Measurements from ENCODE around the gene SRC.

SRC gene

DNA sequence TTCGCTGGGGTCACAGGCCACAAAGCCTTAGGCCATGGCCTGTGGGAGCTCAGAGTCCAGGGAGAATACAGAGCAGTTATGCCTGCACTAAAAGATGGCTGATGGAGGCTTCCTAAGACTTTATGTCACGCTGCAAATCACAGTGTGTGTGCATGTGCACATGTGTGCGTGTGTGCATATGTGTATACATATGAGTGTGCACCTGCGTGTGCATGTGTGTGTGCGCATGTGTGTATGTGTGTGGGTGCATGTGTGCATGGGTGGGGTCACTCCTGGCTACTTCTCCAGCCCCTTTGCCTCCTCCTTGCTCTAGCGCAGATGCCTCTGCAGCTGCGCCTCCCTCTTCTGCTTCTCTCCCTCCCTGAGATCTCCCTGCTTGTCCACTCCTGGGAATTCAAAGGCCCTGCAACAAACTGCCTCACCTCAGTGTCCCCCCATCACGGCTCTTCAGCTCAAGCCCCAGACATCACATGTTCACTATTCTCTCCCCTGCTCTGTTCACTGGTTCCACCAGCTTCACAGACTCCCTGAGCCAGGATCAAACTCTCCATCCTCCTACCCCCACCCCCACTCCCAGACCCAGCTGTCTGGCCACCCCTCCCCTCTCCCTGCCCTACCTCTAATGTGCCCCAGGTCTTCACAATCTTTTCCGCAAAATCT is 90.7 kb downstream of the SRC start:
- DNase-seq = no peak

DNA sequence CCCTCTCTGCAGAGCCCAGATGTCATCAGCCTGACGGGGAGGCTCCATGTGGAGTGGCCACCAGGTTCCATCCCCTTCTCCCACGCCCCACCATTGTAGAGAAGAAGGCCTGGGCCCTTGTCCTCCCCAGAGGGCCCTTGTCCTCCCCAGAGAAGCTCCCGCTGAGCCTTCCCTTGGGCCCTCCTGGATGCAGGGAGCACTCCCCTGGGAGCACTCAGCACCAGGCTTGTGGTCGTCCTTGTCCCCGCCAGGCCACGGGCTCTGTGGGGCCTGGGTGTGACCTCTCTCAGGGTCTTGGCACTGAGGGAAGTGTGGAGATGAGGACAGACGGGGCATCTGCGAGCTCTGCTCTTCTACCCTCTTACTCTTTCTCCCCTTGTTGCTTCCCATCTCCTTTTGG is 91.7 kb downstream of the SRC start:
- no peak for DNase-seq

DNA sequence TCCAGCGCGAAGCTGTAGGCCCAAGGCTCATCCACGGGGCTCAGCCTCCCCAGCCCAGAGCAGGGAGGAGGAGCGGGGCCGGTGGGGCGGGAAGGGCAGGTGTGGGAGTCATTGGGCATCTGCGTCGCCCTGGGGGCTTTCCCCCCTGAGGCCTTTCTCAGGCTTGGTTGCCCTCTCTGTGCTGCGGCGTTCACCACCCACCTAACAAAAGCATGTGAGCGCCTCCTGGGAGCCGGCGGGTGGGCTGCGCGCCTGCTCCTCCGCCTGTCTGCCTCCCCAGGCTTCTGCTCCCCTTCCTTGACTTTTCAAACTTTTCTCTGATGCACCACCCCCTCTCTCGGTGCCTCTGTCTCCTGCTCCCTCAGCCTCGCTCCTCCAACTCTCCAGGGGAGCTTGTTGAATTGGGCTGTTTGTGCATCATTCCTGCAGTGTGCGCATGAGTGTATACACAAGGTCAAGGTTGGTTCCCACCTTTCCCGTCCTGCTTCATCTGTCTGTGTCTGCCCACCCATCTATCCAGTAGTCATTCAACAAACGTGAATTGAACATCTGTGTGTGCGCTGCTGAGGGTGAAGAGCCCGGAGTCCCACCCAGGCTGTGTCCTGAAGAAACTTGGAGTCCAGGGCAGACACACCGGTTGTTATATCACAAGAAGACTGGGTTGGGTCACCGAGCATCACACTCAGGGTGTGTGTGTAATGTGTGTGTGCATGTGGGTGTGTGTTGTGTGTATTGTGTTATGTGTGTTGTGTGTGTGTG is 92.7 kb downstream of the SRC start:
- DNase-seq = no peak

DNA sequence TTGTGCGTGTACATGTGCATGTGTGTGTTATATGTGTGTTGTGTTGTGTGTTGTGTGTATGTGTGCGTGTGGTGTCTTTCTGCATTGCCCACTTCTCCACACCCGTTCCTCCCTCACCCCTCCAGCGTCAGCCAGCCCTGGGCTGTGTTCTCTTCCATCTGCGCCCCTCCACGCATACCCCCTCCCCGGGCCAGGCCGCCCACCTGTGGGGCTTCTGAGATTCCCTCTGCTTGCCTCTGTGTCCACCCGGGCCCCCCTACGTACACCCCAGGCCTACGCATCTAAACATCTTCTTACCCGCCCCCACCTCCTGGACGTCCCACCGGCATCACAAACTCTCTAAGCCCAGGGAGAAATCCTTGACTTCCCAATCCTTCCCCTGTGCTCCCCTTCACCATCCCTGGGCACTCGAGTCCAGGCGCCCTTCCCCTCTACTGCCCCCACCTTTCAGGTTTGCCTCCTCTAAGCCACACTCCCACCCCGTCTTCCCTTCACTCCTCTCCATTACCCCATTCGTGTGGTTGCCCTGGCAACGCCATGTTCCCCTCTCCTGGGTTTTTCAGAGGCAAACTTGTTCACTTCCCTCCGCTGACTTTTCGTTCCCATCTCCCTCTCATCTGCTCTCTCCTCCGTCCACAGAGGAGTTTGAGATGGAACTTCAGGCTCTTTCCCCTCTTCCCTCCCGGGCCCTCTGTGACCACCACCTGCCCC is 93.4 kb downstream of the SRC start:
- DNase-seq = no peak

DNA sequence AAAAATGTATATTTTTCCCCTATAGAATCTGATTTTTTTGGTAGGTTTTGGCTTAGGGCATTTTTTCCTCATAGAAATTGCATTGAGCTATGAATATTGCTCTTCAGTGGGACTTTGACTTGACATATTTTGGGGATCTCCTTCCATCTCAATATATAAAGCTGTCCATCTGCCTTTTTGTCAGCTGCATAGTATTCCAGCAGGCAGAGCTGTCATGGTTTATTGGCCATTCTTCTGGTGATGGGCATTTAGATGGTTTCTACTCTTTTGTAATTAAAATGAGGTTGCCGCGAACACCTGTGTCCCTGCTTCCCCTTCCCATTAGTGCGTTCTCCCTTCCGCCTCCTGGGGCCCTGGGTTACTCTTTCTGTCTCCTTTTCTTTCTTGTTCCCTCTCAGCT is 95.1 kb downstream of the SRC start:
- DNase-seq = no peak

DNA sequence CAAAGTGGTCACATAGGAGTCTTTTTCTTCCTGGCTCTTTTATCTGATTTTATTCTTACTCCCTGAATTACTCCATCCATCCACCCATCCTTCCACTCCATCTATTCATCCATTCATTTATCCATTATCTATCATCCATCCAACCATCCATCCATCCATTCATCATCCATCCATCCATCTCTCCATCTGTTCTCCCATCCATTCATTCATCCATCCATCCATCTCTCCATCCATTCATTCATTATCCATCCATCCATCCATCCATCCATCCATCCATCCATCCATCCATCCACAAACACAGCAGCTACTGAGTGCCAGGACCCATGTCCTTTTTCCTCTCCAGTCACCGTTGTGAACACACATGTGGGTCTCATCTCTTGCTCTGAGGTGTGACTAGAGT is 96.6 kb downstream of the SRC start:
- DNase-seq = no peak

DNA sequence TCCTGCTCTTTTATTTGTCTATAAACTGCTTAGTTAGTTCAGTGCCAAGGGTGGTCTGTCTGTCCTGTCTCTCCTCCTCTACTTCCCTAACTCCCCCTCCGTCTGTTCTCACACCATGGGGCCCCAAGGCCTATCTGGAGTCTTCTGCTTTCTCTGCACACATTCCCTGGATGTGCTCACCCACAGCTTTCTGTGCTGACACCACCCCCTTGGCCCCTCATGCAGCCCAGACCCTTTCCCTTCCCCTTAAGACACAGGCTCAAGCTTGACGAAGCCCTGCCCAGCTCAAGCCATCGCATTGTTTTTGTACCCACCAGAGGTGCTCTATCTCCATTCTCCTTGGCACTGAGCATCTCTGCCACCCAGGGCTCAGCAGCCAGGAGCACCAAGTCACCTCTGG is 97.0 kb downstream of the SRC start:
- DNase-seq = no peak

DNA sequence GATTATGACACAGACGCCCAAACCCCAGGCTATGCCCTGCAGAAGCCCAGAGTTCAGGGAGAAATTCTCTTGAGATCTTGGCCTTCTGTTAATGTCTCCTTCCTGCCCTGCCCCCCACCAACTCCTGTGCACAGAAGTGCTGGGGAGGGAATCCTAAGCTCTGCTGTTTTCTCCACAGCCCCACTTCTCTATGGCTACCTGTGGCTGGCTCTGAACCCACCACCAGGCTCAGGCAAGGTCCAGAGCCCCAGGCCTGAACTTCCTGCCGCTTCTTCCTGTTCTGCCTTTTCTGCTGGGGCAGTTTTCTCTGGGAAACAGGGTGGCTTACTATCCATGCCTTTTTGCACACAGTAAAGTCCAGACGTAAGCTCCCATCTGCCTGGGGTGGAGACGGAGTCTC is 97.7 kb downstream of the SRC start:
- no peak for DNase-seq

DNA sequence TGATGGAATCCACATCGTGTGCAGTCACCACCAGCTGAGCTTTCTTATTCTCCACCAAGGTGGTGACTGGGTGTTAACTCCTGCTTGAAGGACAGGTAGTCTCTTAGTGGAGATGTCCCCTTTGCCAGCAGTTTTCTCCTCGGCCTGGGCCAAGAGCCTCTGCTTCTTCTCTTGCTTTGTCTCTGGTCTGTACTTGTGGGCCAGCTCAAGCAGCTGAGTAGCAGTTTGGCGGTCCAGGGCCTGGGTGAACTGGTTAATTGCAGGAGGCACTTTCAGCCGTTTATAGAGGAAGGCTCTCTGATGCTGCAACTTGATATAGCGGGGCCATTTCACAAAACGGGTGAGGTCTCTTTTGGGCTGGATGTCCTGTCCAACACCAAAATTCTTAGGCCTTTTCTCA is 99.1 kb downstream of the SRC start:
- no peak for DNase-seq

DNA sequence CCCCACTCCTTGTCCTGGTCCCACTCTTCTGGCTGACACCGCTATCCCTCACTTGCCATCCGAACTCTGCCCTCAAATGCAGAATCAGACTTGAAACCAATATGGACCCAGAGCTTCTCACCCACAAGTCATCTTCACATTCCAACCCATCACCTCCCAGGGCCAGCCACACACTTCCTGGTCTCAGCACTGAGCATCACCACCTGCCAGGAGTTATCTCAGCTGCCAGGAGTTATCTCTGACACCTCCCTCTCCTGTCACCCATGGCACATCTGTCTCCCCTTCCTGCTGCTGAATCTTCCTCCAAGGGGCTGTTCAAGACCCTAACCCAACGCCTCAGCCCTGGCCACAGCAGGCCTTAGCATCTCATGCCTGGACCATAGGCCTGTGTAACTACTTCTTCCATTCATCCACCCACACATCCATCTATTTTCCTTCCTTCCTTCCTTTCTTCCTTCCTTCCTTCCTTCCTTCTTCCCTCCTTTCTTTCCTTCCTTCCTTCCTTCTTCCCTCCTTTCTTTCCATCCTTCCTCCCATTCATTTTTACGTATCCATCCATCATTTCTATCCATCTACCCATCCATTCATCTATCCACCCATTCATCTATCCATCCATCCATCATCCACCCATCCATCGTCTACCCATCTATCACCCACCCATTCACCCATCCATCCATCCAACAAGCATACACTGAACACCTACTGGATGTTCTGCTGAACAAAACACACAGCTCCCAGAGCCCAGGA is 100.5 kb downstream of the SRC start:
- DNase-seq = no peak

DNA sequence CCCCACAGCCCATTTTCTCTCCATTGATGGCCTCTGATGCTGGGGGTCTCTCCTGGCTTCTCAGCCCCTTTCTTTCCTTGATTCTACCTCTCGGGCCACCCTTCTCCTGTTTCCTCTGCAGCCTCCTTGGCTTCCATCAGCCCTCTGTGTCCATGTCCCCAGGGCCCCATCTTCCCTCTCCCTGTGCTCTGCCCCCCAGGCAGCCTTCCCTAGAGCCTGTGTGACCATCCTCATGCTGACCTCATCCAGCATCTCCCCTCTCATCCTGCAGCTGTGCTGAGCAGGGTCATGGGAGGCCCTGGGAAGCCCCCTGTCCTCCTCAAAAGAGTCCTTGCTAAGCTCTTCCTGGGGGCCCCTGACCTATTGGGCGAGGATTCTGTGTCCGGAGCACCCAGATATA is 101.7 kb downstream of the SRC start:
- DNase-seq = no peak

DNA sequence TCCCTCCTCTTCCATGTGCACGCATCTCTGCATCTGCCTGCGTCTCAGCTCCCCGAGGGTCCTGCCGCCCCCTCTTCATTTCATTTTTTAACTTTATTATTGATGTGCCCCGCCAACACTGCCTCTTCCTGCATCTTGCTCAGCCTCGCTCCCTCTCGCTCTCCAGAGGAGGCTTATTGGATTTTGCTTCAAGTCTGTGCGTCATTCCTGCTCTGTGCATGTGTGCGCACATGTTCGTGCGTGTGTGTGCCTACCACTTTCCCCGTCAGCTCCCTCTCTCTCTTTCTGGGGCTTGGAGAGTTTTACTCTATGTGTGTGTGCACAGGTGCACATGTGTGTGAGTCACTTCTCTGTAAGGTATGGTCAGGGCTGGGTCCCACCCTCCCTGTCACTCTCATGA is 103.3 kb downstream of the SRC start:
- DNase-seq = no peak

DNA sequence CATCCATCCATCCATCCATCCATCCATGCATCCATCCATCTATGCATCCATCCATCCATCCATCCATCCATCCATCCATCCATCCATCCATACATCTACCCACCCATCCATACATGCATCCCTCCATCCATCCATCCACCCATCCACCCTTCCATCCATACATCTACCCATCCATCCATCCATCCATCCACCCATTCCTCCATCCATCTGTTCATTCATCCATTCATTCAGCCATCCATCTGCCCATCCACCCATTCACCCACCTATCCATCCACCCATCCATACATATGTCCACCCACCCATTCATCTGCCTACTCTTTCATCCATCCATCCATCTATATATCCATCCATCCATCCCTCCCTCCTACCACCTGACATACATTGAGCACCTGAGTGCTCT is 104.4 kb downstream of the SRC start:
- no peak for DNase-seq

DNA sequence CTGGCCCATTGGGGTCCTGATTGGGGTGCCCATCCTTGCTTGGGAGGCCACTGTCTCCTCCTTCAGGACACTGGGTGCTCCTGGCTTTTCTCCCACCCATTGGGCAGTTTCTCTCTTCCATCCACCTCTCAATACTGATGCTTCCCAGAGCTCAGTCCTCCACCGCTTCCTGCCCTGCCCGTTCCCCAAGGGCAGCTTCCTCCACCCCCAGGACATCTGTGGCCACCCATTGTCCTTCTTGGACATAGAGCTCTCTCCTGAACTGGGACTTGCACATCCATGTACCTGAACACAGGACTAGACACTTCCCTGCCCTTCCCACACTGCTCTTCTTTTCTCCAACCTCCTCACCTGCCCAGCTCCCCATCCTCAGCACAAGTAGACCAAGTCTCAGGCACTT is 105.7 kb downstream of the SRC start:
- no peak for DNase-seq

DNA sequence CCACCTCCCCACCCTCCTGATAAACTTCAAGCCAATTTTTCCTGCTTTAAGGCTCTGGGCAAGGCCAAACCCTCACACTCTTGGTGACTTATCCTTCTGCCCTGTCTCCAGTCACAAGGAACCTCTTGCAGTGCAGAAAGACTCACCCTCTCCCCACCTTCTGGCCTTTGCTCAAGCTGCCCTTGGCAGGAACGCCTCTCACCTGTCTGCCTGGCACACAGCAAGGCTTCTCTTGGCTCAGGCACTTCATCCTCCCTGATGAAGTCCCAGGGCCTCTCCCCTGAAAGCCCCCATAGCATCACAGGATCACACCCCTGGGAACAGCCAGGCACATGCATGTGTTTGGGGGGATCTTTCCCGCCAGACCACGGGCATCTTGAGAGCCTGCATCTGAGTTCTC is 106.3 kb downstream of the SRC start:
- no peak for DNase-seq

DNA sequence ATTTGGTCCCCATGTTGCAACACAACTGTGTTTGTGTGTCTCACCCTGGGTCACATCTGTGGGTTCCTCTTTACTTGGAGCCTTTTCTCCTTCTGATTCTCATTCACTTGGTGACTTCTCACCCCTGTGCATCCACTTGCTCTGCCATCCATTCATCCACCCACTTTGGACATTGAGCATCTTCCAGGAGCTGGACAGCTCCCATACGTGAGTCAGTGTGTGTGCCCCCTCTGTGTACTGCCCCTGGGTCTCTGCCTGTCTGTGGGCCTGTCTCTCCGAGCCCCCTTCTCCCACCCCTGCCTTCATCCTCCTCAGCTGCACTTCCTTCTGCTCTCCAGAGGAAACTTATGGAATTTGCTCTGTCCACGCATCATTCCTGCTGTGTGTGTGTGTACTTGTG is 107.3 kb downstream of the SRC start:
- no peak for DNase-seq

DNA sequence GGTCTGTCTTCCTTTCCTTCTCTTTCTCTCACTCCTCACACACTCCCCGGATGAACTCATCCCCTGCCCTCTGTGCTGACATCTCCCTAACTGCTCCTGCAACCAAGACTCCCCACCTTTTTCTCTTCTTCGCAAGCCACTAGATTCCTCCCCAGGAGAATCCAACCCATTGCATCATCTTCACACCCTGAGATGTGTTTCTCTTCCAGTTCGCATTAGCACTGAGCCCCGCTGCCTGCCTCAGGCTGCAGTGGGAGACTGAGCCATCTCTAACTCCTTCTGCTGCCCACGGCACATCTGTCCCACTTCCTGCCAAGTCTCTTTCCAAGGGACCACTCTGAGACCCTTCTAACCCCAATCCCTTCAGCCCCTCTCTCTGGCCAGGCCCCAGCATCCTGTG is 107.9 kb downstream of the SRC start:
- no peak for DNase-seq

DNA sequence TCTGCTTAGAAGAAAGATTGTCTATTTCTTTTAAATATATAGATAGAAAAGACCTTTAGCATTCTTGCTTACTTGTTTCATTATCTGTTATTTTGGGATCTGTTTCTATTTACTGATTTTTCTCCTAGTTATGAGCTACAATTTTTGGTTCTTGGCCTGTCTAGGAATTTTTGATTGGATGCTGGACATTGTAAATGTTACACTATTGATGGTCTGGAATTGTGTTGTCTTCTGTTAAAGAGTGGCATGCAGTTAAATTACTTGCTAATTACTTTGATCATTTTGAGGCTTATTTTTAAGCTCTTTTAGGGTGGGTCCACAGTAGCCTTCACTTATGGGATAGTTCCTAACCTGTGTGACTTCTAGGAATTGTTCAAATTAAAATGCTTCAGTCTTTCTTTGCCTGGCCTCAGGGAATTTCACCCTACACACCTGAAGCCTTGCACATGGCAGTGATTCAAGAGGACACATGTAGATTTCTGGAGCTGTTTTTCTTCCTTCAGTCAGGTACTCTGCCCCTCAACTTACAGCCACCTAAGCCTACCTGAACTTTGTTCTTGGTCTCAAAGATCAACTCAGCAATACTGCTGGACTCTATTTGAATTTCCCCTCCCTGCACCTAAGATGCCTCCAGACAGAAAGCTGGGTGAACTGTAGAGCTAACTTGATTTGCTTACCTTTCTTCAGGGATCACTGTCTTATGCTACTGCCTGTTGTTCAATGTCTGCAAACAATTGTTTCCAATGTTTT is 108.9 kb downstream of the SRC start:
- DNase-seq = no peak

Data from NCI-H2081 treated with DMSO at 0.1 percent for 48 hours (cell line).